Measurements from ENCODE around the gene CEMIP.

CEMIP gene

DNA sequence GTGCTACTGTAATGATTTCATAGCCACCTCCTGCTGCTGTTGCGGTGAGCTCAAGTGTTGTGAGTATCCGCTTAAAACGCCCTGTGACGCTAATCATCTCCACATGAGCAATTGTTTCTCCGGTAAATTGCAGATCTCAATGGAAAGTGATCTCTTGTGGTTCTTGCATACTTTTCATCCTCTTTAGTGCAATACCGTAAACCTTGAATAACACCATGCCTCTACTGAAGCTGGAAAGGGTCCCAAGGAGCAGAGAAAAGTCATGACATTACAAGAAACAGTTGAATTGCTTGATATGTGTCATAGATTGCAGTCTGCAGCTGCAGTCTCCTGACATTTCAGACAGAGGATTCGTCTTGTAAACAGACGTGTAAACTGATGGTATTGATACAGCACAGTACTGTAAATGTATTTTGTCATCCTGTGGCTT is 6.0 kb upstream of the CEMIP start:
- H3K9ac ChIP-seq (ENCODE audit: low read length): no peak overlapping the region
- H3K4me3 ChIP-seq (ENCODE audit: low read length): no peak overlapping the region
- no peaks in the 10 kb centered on the region for H3F3A ChIP-seq (ENCODE audit: insufficient read depth, low read length)
- no peaks in the 10 kb centered on the region for H3K36me3 ChIP-seq (replicated peaks; ENCODE audit: insufficient read depth, low read length)
- no peak overlapping the region for H3K4me2 ChIP-seq (ENCODE audit: low read depth, low read length)
- no peaks in the 10 kb centered on the region for H3K9me3 ChIP-seq (replicated peaks; ENCODE audit: insufficient read depth, low read length)
- H2AFZ ChIP-seq (ENCODE audit: low read length): no peak overlapping the region
- no peaks in the 10 kb centered on the region for H3K79me2 ChIP-seq (ENCODE audit: low read length)
- TF ChIP-seq, protein P1, sequence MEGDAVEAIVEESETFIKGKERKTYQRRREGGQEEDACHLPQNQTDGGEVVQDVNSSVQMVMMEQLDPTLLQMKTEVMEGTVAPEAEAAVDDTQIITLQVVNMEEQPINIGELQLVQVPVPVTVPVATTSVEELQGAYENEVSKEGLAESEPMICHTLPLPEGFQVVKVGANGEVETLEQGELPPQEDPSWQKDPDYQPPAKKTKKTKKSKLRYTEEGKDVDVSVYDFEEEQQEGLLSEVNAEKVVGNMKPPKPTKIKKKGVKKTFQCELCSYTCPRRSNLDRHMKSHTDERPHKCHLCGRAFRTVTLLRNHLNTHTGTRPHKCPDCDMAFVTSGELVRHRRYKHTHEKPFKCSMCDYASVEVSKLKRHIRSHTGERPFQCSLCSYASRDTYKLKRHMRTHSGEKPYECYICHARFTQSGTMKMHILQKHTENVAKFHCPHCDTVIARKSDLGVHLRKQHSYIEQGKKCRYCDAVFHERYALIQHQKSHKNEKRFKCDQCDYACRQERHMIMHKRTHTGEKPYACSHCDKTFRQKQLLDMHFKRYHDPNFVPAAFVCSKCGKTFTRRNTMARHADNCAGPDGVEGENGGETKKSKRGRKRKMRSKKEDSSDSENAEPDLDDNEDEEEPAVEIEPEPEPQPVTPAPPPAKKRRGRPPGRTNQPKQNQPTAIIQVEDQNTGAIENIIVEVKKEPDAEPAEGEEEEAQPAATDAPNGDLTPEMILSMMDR (IDR thresholded peaks at IDR 0.05; ENCODE audit: low read length): no peak
- TF ChIP-seq EZH2phosphoT487 (IDR thresholded peaks at IDR 0.05; ENCODE audit: low read length) (no peak), EZH2 (optimal IDR thresholded peaks at IDR 0.05; ENCODE audit: low read depth, low read length) (no peak)
- H3K27me3 ChIP-seq (replicated peaks; ENCODE audit: insufficient read depth, low read length): no peaks in the 10 kb centered on the region
- no peaks in the 10 kb centered on the region for H3K9me2 ChIP-seq (replicated peaks; ENCODE audit: insufficient read depth, low read length)
- H4K20me1 ChIP-seq (ENCODE audit: insufficient read depth, low read length): no peaks in the 10 kb centered on the region
- DNase-seq: no peak
- no peaks in the 10 kb centered on the region for H3K4me1 ChIP-seq (ENCODE audit: low read length)
- no peak overlapping the region for H3K27ac ChIP-seq (ENCODE audit: low read length)

DNA sequence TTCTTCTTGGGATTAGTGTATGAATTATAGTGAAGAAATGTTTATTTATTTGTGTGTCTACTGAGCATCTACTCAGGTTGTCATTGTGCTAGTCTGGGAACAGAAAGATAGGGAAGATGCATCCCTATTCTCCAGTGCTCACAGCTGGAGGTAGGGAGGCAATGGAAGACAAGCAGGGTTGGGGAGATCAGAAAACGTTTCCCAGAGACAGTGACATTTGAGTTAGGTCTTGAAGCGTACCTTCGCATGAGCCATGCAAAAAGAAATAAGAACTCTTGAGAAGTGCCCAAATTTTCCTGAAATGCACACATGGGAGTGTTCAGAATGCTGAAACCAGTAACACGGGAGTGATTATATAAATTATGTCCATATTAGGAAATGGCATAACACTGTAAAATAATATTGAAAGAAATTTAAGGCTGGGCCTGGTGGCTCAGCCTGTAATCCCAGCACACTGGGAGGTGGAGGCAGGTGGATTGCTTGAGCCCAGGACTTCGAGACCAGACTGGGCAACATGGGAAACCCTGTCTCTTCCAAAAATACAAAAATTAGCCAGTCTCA is 5.3 kb upstream of the CEMIP start:
- Histone ChIP-seq H3K4me2 (ENCODE audit: low read depth, low read length) (no peak overlapping the region), H3K27me3 (replicated peaks; ENCODE audit: insufficient read depth, low read length) (no peaks in the 10 kb centered on the region), H3K79me2 (ENCODE audit: low read length) (no peaks in the 10 kb centered on the region), H3F3A (ENCODE audit: insufficient read depth, low read length) (no peaks in the 10 kb centered on the region), H3K36me3 (replicated peaks; ENCODE audit: insufficient read depth, low read length) (no peaks in the 10 kb centered on the region), H2AFZ (ENCODE audit: low read length) (no peak overlapping the region), H3K9me2 (replicated peaks; ENCODE audit: insufficient read depth, low read length) (no peaks in the 10 kb centered on the region), H3K9me3 (replicated peaks; ENCODE audit: insufficient read depth, low read length) (no peaks in the 10 kb centered on the region), H3K4me3 (ENCODE audit: low read length) (no peak overlapping the region), H3K4me1 (ENCODE audit: low read length) (no peaks in the 10 kb centered on the region), H3K27ac (ENCODE audit: low read length) (no peak overlapping the region), H4K20me1 (ENCODE audit: insufficient read depth, low read length) (no peaks in the 10 kb centered on the region), H3K9ac (ENCODE audit: low read length) (no peak overlapping the region)
- TF ChIP-seq EZH2phosphoT487 (IDR thresholded peaks at IDR 0.05; ENCODE audit: low read length) (no peak), EZH2 (optimal IDR thresholded peaks at IDR 0.05; ENCODE audit: low read depth, low read length) (no peak)
- TF ChIP-seq, protein P1 (IDR thresholded peaks at IDR 0.05; ENCODE audit: low read length): no peak
- DNase-seq: no peak

- no peaks in the 10 kb centered on the region for H3K79me2 ChIP-seq (ENCODE audit: low read length)
- no peaks in the 10 kb centered on the region for H3K9me3 ChIP-seq (replicated peaks; ENCODE audit: insufficient read depth, low read length)
- H3K27ac ChIP-seq (ENCODE audit: low read length): no peak overlapping the region
- no peaks in the 10 kb centered on the region for H3K36me3 ChIP-seq (replicated peaks; ENCODE audit: insufficient read depth, low read length)
- TF ChIP-seq EZH2phosphoT487 (IDR thresholded peaks at IDR 0.05; ENCODE audit: low read length) (no peak), EZH2 (optimal IDR thresholded peaks at IDR 0.05; ENCODE audit: low read depth, low read length) (no peak)
- TF ChIP-seq, protein P1 (IDR thresholded peaks at IDR 0.05; ENCODE audit: low read length): no peak
- H3K4me2 ChIP-seq (ENCODE audit: low read depth, low read length): no peak overlapping the region
- H3K27me3 ChIP-seq (replicated peaks; ENCODE audit: insufficient read depth, low read length): peaks cover 2% of the 10 kb centered on the region; the same call in 1 of the 2 replicates
- H3K9me2 ChIP-seq (replicated peaks; ENCODE audit: insufficient read depth, low read length): no peaks in the 10 kb centered on the region
- no peak overlapping the region for H3K9ac ChIP-seq (ENCODE audit: low read length)
- no peak for DNase-seq
- no peaks in the 10 kb centered on the region for H3F3A ChIP-seq (ENCODE audit: insufficient read depth, low read length)
- no peaks in the 10 kb centered on the region for H4K20me1 ChIP-seq (ENCODE audit: insufficient read depth, low read length)
- no peak overlapping the region for H3K4me3 ChIP-seq (ENCODE audit: low read length)
- no peaks in the 10 kb centered on the region for H3K4me1 ChIP-seq (ENCODE audit: low read length)
- no peak overlapping the region for H2AFZ ChIP-seq (ENCODE audit: low read length)
These were observed 4.7 kb upstream of the CEMIP start for GRCh38 chr15:80774486-80774885.

Measured in MM.1S (cell line).